Inferior parietal cortex (tissue), 1 donor: ENCODE measurements around the gene XCL2.
"Not testable (repeated sequence)": the region's sequence is repeated elsewhere in the genome, so short reads cannot be mapped to it uniquely, and the experiment has no call there.

Experiments
- DNase-seq: peaks from one replicate; pipeline ENCODE4 v3.0.0-alpha.2; 2016; ENCODE audit errors: extremely low spot score

The XCL2 gene

DNA sequence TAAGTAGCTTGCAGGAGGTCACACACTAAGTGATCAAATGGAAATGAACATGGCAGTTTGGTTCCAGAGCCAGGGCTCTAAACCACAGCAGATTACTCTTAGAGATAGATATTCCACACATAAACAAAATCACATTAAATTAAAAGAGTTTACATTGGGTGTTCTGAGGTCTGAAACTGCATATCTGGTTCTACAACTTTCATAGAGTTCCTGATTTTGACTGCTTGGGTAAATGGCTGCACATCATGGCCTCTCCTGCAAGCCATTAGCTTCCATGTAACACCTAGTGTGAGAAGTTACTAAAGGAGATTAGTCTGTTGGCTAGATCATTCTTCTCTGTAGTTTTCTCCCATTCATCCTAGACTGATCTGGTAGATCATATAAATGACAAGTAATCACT lies 12.8 kb upstream of the XCL2 start:
- DNase-seq = no peak

DNA sequence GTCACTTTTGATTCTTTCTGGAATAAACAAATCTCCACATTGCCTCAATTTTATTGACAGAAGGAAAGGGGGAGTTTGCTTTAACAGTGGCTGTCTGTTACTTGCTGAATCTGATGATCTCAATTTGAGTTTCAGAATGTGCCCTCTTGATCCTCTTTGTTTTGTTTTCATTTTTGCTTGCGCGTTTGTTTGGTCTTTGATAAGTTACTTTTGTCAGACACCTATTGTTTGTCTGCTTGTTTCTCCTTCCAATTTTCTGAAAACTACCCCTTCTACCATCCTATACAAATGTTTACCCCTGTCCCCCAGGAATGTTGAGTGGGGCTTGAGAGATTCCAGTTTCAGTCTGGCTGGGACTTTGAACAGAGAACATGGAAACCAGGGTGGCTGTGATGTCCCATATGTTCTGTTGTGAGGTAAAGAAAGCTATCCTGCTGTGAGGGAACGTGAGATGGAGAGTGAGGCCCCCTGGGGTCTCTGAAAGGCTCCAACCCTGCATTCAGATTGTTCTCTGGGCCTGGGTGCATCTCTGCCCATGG lies 11.8 kb upstream of the XCL2 start:
- DNase-seq = no peak

DNA sequence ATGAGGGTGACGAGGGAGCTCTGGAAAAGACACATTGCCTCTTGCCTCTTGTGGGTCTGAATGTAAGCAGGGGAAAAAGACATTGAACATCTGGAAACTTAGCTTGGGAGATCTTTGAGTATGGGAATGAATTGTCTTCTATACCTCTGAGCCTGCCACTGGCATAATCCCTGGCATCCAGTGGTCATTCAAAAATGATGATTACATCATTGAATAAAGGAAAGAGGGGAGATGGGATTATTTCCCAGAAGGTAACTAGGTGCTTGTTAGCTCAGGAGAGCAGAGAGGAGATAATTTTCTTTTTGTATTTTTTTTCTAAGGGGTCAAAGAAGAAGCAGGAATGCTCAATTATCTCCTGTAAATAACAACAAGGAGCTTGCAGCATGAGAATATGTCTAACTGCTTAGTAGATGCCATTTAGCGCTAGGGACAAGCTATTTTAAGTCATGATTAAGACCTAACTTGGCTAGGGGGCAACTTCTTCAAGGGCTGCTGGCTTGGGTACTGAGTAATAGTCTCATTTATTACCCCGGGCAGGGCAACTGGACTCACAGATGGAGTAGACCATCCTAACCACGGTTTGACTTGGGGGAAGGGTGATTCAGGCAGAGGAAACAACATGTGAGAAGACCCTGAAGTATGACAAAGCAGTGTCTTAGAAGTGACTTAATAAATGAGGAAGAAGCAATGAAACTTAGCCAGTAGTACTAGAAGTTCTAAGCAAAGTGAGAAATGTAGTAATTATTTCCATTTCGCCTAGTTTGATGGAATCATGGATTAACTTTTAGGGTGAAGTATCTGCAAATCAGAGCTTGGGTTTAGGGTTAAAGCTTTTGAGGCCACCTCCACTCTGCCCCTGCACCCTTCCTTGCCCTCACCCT lies 11.0 kb upstream of the XCL2 start:
- DNase-seq = no peak

DNA sequence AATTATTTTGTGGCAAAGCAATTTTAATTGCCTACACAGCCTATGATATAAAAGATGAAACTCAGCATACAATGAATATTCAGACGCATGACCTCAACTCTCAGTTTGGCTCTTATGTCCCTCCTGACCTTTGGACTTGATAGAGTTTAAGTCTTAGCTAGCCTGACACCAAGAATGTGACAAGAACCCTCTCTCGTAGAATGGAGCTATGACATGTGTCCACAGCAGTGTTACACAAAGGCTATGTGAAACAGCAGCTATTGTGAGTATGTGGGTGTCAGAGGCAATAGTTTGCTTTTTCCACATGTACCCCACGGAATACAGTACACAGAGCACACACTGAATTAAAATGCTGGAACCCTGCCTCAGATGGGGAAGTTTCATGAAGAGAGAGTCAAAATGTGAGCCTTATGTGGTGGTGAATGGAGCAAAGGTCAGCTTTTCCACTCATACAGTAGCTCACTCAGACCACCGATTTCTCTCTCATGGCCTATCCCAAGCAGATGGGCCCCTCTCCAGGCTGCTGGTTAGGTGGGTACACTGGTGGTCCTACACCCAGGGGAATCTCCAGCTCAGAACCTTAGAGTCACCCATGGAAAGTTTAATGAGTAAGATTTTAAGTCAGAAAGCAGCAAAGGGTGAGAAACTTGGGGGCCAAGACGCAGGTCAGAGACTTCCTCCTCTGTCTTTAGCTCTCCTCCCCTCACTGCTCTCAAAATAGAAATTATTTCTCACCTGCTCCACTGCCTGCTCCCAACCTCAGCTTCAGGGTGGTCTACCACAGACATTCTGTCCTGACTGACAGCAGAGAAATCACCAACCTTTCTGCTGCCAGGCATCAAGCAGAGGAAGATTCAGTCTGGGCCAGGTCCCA lies 10.1 kb upstream of the XCL2 start:
- DNase-seq = no peak

DNA sequence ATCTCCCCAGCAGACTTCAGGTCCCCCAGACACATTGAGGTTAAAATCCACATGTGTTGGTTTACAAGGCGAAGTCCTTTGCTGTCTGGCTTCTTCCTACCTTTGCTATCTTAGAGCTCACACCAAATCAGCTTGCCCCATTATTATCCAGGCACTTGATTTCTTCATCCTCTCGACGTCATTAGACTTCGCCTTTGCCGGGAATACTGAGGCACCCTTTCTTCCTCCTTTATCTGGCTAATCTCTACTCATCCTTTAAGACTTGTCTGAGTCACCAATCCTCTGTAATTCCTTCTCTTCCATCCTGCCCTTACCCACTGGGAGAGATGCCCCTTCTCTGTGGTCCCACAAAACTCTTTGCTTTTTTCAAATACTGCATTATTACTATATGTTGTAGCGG lies 9.2 kb upstream of the XCL2 start:
- DNase-seq = no peak

DNA sequence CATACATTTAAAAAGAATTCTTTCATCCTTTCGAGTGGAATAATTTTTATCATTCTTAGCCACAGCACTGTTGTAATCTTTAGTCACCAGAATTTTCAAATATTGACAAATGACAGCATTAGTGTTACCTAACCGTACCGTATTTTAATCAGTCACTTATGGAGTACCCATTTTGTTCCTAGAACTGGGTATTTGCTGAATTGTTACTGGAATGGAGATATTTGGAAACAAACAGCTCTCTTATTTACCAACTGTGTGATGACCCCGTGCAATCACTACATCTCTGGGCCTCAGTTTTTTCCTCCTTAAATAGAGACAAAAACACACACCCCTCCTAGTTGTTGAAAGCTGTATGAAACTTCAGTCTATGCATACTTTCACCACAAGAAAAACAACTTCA lies 7.9 kb upstream of the XCL2 start:
- no peak for DNase-seq

DNA sequence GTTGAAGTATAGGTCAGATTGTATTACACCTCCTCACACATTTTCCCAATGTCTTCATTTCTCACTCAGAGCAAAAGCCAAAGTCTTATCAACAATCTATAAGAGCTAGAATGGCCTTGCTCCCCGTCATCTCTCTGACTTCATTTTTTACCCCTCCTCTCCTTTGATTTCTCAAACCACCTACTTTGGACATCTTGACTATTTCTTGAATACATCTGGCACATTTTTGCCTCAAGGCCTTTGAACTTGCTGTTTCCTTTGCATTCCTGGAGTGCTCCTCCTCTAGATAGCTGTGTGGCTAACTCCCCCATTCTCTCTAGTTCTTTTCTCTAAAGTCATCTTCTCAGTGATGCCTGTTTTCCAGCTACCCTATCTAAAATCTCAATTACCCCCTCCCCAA lies 7.2 kb upstream of the XCL2 start:
- no peak for DNase-seq

DNA sequence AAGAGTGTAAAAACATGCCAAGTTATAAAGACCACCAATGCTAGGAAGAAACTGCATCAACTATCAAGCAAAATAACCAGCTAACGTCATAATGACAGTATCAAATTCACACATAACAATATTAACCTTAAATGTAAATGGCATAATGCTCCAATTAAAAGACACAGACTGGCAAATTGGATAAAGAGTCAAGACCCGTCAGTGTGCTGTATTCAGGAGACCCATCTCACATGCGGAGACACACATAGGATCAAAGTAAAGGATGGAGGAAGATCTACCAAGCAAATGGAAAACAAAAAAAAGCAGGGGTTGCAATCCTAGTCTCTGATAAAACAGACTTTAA lies 2.7 kb upstream of the XCL2 start:
- not testable (repeated sequence) for DNase-seq

DNA sequence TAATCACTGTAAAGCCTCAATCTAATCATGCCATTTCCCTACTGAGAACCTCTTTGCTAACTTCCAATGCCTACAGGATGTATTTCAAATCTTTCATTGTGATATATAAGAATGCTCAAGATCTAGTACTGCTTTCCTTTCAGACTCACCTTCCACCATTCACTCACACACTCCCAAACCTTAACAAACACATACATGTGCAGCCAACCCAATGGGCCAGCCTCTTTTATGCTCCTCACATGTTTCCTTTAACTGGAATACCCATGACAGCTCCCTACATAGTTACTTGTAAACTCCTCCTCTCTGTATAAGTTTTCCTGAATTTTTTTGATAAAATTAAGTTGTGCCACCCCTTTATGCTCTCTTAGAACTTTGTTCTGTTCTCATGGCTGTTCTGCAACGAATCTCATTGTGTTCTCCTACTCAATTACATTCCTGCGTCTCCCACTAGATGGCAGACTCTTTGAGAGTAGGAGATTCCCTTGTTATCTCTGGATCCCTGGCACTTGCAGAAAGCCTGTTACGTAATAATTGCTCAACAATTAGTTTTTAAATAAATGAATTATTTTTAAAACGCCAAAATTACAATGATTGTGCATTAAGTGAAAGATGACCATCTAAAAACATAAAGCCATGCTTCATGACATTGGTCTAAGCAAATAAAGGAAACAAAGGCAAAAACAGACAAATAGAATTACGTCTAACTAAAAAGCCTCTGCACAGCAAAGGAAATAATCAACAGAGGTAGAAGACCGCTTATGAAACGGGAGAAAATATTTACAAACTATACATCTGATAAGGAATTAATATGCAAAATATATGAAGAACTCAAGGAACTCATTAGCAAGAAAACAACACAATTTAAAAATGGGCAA lies 2.1 kb upstream of the XCL2 start:
- DNase-seq = peak; percentile 39

DNA sequence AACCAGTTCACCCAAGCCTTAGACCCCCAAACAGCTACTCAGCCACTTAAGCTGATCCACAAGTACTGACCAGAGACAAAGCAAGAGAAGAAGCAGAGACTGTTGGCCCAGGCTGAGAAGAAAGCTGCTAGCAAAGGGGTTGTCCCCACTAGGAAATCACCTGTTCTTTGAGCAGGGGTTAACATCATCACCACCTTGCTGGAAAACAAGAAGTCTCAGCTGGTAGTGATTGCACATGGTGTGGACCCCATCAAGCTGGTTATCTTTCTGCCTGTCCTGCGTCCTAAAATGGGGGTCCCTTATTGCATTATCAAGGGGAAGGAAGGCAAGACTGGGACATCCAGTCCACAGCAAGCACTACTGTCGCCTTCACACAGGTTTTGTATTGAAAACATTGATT lies 819 bp downstream of the XCL2 start:
- not testable (repeated sequence) for DNase-seq

DNA sequence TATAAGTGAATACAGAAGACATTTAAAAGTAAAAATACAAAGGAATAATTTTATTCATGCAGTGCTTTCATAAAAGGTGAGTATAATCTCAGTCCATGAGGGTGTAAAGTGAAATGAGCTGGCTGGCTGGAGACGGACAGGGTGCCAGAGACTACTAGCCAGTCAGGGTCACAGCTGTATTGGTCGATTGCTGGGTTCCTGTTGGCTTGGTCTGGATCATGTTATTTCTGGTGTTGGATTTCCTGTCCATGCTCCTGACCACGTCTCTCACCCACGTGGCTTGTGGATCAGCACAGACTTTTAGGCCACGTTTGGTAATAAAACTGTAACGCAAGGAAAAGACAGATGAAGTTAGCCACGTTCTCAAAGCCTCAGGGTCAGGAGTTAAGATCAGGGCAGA lies 3.0 kb downstream of the XCL2 start:
- DNase-seq = not testable (repeated sequence)

DNA sequence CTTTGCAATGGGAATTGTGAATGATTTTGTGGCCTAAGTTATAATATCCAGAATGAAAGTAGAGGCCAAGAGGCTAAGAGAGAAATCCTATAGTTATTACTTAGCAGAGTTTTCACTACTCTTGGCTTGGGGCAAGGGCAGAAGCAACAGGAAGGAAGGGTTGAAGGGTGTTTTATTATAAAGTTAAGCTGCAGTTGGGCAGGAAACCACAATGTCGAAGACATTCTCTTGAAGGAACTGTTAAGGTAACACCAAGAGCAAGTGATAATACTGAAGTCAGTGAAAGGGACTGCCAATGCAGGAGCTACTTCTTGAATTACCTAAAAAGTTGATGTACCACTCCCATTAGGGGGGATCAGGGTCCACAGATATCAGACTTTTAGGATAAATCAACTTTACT lies 8.3 kb downstream of the XCL2 start:
- DNase-seq = no peak

DNA sequence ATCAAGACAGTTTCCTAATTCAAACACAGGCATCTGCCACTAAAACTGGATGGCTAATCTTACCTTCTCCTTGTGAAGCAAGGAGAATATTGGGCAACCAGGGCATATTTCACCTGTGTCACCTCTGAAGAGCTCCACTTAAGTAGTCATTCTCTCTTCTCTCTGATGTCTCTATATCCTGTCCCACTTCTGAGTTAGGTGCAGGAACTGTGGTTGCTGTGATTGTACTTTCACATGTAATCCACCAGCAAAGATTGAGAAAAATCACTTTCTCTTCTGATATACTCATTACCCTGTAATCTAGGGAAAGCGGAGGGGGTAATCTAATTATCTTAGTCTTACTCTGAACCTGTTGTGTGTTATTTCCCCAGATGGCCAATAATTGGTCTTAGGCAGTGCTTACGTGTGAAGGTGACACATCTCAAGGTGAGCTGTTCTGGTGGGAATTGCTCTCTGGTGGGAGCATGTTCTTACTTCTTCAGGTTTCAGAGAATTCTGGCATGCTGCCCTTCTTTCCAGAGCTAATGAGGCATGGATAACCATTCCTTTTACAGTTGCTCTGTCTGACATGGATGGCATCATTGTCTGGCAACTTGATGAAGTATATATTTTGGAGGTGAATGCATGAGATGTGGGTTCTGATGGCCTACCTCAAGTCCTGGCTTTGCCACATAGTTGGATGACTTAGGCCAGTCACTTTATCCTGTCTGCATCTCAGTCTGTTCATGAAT lies 12.0 kb downstream of the XCL2 start:
- DNase-seq = no peak

DNA sequence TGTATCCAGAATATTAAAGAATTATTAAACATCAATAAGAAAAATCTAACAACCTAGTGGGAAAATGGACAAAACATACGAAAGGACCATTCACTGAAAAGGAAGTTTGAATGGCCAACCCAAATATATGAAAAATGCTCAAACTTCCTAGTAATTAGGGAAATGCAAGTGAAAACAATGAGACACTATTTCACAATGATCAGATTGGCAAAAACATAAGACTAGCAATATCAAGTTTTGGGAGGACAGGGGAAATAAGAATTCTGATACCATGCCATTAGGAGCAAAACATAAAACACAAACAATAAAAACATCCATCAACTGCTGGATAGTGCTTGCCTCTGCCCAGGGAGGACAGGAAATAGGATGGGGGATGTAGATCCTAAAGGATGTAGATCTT lies 14.3 kb downstream of the XCL2 start:
- DNase-seq = no peak

DNA sequence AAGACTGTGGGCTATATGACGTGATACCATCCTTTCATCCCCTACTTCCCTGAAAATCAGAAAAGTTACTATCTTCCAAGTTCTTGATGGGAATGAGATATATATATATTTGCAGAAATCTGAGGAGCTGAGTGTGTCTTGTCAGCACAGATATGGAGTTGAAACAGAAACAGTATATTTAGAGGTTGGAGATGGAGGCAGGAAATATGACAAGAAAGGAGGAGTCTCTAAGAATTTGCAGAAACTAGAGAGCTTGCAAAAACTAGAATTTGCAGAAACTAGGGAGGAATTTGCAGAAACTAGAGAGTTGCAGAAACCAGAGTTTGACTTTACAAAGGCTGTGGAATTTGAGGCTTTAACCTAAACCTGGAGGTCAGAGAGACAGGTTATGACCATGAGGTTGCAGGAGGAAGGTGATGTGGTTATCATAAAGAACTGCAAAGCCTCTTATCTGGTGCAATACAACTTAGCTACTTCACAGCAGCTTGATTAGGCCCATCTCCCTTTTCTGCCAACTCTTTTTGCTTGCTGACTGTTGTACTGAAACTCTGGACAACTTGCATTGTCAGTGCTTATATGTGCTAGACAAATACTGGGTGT lies 22.3 kb downstream of the XCL2 start:
- DNase-seq = no peak

DNA sequence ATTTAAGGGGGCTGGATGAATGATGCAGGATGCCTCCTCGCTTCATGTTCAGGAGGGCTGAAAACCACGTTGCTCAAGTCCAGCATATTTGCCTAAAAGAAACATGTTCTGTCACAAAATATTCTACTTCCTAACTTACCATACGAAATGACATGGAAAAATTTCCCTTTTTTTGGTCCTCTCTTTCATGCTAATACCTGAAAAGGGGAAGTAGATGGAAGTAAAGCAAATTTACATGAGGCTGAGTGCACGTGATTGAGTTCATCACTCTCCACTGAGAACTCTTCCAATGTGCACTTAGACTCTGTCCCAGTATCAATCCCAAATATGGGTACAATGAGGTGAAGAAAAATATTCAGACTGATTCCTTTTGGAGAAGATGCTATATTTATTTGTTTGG lies 23.0 kb downstream of the XCL2 start:
- no peak for DNase-seq

DNA sequence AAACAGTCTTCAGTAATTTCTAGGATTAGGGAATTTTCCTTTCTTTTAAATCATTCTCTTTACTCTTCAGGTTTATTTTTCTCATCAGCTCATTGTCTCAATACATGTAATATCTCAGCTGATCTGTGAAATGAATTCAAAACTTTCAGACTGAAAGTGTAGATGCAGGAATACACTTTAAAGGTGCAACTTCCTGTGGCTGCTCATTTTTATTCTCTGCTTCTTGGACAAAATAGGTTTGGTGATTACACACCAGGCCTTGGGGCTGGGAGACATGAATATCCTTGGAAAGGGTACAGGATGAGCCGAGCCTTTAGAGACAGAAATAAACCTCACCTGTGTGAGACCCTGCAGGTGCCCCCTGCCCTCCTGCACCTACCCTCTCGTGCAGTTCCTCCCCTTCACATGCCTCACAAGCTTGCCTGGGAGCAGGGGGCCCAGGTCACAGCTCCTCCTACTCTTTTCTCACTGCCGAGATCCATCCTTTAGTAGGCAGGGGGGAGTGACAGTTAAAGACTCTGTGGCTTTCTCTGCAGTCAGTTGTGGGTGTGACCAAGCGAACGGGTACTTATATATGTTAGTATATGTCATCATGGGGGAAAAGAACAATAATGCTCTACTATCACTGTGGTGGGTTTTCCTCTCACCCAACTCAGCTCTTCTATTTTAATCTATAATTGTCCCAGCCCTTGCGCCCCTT lies 23.6 kb downstream of the XCL2 start:
- DNase-seq = no peak

DNA sequence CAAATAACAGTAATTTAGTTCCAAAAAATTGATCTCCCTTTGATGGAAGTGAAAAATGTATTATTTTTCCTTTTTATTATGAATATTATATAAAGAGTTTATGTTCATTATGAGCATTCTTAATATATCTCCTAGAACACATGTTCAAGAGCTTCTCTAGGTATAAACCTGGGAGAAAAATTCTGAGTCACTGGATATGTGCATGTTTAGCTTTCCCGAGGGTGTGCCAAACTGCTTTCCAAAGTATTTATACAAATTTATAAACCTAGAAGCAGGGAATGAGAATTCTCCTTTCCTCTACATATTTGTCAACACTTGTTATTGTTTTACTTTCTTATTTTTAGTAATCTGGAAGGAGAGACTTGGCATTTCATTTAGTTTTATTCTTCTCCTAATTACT lies 25.0 kb downstream of the XCL2 start:
- no peak for DNase-seq

DNA sequence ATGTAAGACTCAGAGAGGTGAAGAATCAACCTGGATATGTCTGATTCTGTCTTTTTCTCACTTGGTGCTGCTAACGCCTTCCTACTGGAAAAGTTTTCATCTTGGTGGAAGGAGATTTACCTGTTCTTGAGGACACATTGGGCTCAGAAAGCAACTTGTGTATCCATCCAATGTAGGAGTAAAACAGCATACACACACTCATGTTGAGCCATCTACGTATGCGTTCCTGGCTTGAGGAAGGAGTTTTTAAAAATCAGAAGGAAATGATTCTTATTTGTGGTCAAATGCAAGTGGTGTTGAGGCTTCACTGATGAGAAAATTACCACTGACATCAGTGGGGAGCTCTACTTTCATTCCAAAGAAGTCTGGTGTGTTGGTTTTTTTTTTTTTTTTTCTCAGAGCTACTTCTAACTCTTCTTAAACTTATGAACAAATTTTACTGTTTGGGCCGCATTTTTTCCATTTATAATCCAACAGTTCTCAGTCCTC lies 25.6 kb downstream of the XCL2 start:
- no peak for DNase-seq

DNA sequence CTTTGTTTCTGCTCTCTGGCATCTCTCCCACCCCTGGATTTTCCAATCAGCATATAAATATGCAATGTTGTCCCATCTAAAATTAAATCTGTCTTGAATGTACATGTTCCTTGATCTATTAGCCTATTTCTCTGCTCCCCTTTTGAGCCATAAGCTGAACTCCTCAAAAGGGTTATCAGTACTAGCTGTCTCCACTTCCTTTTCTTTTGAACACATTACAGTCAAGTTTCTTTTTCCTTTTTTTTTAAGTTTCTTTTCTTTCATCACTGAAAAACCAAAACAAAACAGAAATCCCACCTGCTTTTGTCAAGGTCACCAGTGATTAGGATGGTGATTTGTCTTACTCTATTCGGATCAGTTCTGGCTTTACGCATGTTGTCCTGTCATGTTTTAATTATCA lies 29.3 kb downstream of the XCL2 start:
- no peak for DNase-seq
